ENCODE data around the gene C8G. TPM values are rescaled to one million over a fixed set of nuclear protein-coding genes. Genes with fewer than 3 reads are reported as not detected.

Gene C8G
- total RNA-seq, 1 donor from 2014 or later = not detected

DNA sequence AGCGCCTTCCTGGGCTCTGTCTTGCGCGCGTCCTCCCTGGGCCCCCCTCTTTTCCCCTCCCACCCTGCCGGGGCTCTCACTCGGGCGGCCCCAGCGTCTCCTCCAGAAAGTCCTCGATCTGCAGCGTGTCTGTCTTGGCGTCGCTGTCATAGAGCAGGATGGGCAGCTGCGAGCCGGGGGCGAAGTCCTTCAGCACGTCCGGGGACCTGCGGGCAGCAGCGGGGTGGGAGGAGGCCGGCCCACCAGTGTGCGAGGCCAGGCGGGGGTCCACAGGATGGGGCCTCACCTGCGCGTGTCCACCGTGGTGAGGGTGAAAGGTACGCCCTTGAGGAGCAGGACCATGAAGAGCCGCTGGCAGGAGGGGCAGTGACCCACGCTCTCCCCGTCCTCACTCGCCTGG is 50.3 kb downstream of the C8G start:
- Histone ChIP-seq H3K9me3 (no peaks in the 10 kb centered on the region), H3K4me3 (peak overlapping the region; percentile 22 to 32), H3K36me3 (no peaks in the 10 kb centered on the region), H3K27me3 (no peaks in the 10 kb centered on the region), H3K4me1 (peaks cover 52% of the 10 kb centered on the region), H3K27ac (peak overlapping the region; percentile 62)
- TF ChIP-seq POLR2A (IDR thresholded peaks at IDR 0.05) (no peak), CTCF (IDR thresholded peaks at IDR 0.05) (no peak), POLR2AphosphoS5 (IDR thresholded peaks at IDR 0.05; ENCODE audit: insufficient read depth in 1 of 2, low read depth in 1 of 2) (no peak)
- DNase-seq (ENCODE audit: extremely low spot score in 2 of 2) = no peak
- intact Hi-C loops (cut with DNase I) = no loop called here

GRCh38 chr9:136995772-136996311 is 50.8 kb downstream of the C8G start:
- DNase-seq (ENCODE audit: extremely low spot score in 2 of 2) = no peak
- Histone ChIP-seq H3K36me3 (no peaks in the 10 kb centered on the region), H3K4me3 (peak overlapping the region; percentile 22 to 32), H3K27ac (peak overlapping the region; percentile 62), H3K9me3 (no peaks in the 10 kb centered on the region), H3K27me3 (no peaks in the 10 kb centered on the region), H3K4me1 (peaks cover 52% of the 10 kb centered on the region)
- intact Hi-C loops (cut with DNase I) = no loop called here
- TF ChIP-seq POLR2AphosphoS5 (IDR thresholded peaks at IDR 0.05; ENCODE audit: insufficient read depth in 1 of 2, low read depth in 1 of 2) (no peak), POLR2A (IDR thresholded peaks at IDR 0.05) (no peak), CTCF (IDR thresholded peaks at IDR 0.05) (no peak)

Other genes with a start within 250 kb of the C8G start
- gene DIPK1B, start 232.7 kb upstream of the C8G start, total RNA-seq = 11.5 TPM
- gene LCN10, start 202.3 kb upstream of the C8G start, total RNA-seq = 8.3 TPM
- gene LCN6, start 196.7 kb upstream of the C8G start, total RNA-seq = 17.9 TPM
- not detected for gene LCN8, start 187.0 kb upstream of the C8G start, total RNA-seq
- gene LCN15, start 180.7 kb upstream of the C8G start, total RNA-seq = not detected
- 64.1 TPM for gene TMEM141, start 153.9 kb upstream of the C8G start, total RNA-seq
- gene CCDC183, start 148.9 kb upstream of the C8G start, total RNA-seq = not detected
- 31.7 TPM for gene RABL6, start 137.3 kb upstream of the C8G start, total RNA-seq
- 1.2 TPM for gene AJM1, start 102.8 kb upstream of the C8G start, total RNA-seq
- gene PHPT1, start 95.8 kb upstream of the C8G start, total RNA-seq = 38.1 TPM
- gene MAMDC4, start 92.9 kb upstream of the C8G start, total RNA-seq = 3.2 TPM
- gene EDF1, start 78.9 kb upstream of the C8G start, total RNA-seq = 257 TPM
- 12.8 TPM for gene TRAF2, start 58.7 kb upstream of the C8G start, total RNA-seq
- 125 TPM for gene FBXW5, start 505 bp upstream of the C8G start, total RNA-seq
- not detected for gene LCN12, start 7.0 kb downstream of the C8G start, total RNA-seq
- gene PTGDS, start 32.3 kb downstream of the C8G start, total RNA-seq = 301 TPM
- 2.0 TPM for gene LCNL1, start 37.8 kb downstream of the C8G start, total RNA-seq
- gene PAXX, start 47.2 kb downstream of the C8G start, total RNA-seq = 62.9 TPM
- 23.6 TPM for gene CLIC3, start 51.3 kb downstream of the C8G start, total RNA-seq
- 44.0 TPM for gene ABCA2, start 83.0 kb downstream of the C8G start, total RNA-seq
- gene FUT7, start 86.8 kb downstream of the C8G start, total RNA-seq = not detected
- gene NPDC1, start 100.9 kb downstream of the C8G start, total RNA-seq = 67.5 TPM
- 4.9 TPM for gene ENTPD2, start 108.8 kb downstream of the C8G start, total RNA-seq
- gene SAPCD2, start 125.3 kb downstream of the C8G start, total RNA-seq = 2.7 TPM
- gene UAP1L1, start 132.3 kb downstream of the C8G start, total RNA-seq = 13.3 TPM
- gene MAN1B1, start 141.7 kb downstream of the C8G start, total RNA-seq = 34.1 TPM
- 152 TPM for gene DPP7, start 169.5 kb downstream of the C8G start, total RNA-seq
- gene GRIN1, start 193.9 kb downstream of the C8G start, total RNA-seq = 0.74 TPM
- not detected for gene LRRC26, start 224.8 kb downstream of the C8G start, total RNA-seq
- gene TMEM210, start 226.8 kb downstream of the C8G start, total RNA-seq = not detected
- gene ANAPC2, start 243.3 kb downstream of the C8G start, total RNA-seq = 30.0 TPM
- 49.8 TPM for gene SSNA1, start 243.4 kb downstream of the C8G start, total RNA-seq

Data from vagina (tissue), 2 donors.